ENCODE data around the gene YES1. TPM values are rescaled to one million over a fixed set of nuclear protein-coding genes. Genes with fewer than 3 reads are reported as not detected.

YES1 gene
- total RNA-seq, 1 experiment from 2014 or later, result 81.7 TPM

DNA sequence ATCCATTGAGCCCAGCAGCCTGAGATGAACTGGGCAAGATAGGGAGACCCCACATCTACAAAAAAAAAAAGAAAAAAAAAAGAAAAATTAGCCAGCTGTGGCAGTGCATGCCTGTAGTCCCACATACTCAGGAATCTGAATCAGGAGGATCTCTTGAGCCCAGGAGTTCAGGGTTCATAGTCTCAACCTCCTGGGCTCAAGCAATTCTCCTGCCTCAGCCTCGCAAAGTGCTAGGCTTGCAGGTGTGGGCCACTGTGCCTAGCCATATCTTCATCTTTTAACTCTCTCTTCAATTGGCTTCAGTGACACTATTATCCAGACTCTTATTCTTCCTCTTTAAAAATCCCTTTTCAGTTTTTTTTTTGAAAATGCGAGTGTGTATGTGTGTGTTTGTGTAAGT, 28.5 kb upstream of the YES1 start:
- CTCF ChIA-PET, result interaction anchor here (0.7 to 5.2 kb wide), 22 partner anchors 10 to 1733 kb away, joined by 3 to 121 read pairs (median 8); partner anchors contain the start of genes ENOSF1 and TYMS
- no peak for DNase-seq (ENCODE audit: unreplicated experiment)
- no peak overlapping the region for H3K4me3 Mint-ChIP-seq (ENCODE audit: unreplicated experiment)
- POLR2A ChIA-PET, result interaction anchor here (1.1 kb wide), 1 partner anchor 27 kb away, joined by 3 read pairs; no protein-coding TSS in a partner anchor
- no peaks in the 10 kb centered on the region for H3K9me3 Mint-ChIP-seq (ENCODE audit: unreplicated experiment)
- H3K27ac Mint-ChIP-seq (ENCODE audit: low read depth, unreplicated experiment), result no peak overlapping the region
- TF ChIP-seq, protein P1, sequence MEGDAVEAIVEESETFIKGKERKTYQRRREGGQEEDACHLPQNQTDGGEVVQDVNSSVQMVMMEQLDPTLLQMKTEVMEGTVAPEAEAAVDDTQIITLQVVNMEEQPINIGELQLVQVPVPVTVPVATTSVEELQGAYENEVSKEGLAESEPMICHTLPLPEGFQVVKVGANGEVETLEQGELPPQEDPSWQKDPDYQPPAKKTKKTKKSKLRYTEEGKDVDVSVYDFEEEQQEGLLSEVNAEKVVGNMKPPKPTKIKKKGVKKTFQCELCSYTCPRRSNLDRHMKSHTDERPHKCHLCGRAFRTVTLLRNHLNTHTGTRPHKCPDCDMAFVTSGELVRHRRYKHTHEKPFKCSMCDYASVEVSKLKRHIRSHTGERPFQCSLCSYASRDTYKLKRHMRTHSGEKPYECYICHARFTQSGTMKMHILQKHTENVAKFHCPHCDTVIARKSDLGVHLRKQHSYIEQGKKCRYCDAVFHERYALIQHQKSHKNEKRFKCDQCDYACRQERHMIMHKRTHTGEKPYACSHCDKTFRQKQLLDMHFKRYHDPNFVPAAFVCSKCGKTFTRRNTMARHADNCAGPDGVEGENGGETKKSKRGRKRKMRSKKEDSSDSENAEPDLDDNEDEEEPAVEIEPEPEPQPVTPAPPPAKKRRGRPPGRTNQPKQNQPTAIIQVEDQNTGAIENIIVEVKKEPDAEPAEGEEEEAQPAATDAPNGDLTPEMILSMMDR (IDR thresholded peaks at IDR 0.05; ENCODE audit: unreplicated experiment), result no peak
- H3K4me1 Mint-ChIP-seq (ENCODE audit: insufficient read depth, unreplicated experiment), result peaks cover 17% of the 10 kb centered on the region
- BruUV-seq (replicated peaks), result no TSS peak
- H3K36me3 Mint-ChIP-seq (ENCODE audit: insufficient read depth, unreplicated experiment), result no peaks in the 10 kb centered on the region
- H3K27me3 Mint-ChIP-seq (ENCODE audit: insufficient read depth, unreplicated experiment), result no peaks in the 10 kb centered on the region
- intact Hi-C loops (cut with micrococcal nuclease), result no loop called here

DNA sequence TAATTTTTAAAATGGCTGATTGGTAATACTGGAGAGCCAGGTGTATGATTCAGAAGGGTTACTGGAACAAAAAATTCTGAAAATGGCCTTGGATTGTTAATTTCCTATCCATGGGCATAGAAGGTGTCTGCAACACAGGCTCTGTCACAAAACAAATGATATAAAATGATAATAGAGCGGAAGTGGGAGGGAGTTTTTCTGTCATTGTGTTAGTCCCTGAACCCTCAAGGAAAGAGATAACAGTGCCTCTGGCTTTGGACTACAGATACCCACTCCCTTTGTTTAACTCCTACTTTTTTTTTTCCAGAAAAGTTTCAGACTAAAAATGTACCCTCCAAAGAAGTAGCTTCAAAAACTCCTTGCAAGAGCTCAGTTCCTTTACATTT, 28.0 kb upstream of the YES1 start:
- Mint-ChIP-seq H3K9me3 (ENCODE audit: unreplicated experiment) (no peaks in the 10 kb centered on the region), H3K4me3 (ENCODE audit: unreplicated experiment) (no peak overlapping the region), H3K27ac (ENCODE audit: low read depth, unreplicated experiment) (no peak overlapping the region), H3K4me1 (ENCODE audit: insufficient read depth, unreplicated experiment) (peaks cover 12% of the 10 kb centered on the region), H3K27me3 (ENCODE audit: insufficient read depth, unreplicated experiment) (no peaks in the 10 kb centered on the region), H3K36me3 (ENCODE audit: insufficient read depth, unreplicated experiment) (no peaks in the 10 kb centered on the region)
- POLR2A ChIA-PET, result no interaction called here
- intact Hi-C loops (cut with micrococcal nuclease), result no loop called here
- CTCF ChIA-PET, result interaction anchor here (0.6 to 5.2 kb wide), 64 partner anchors 9 to 1733 kb away, joined by 3 to 121 read pairs (median 5); partner anchors contain the start of gene TYMS
- TF ChIP-seq, protein P1 (IDR thresholded peaks at IDR 0.05; ENCODE audit: unreplicated experiment), result no peak
- no TSS peak for BruUV-seq (replicated peaks)
- no peak for DNase-seq (ENCODE audit: unreplicated experiment)

DNA sequence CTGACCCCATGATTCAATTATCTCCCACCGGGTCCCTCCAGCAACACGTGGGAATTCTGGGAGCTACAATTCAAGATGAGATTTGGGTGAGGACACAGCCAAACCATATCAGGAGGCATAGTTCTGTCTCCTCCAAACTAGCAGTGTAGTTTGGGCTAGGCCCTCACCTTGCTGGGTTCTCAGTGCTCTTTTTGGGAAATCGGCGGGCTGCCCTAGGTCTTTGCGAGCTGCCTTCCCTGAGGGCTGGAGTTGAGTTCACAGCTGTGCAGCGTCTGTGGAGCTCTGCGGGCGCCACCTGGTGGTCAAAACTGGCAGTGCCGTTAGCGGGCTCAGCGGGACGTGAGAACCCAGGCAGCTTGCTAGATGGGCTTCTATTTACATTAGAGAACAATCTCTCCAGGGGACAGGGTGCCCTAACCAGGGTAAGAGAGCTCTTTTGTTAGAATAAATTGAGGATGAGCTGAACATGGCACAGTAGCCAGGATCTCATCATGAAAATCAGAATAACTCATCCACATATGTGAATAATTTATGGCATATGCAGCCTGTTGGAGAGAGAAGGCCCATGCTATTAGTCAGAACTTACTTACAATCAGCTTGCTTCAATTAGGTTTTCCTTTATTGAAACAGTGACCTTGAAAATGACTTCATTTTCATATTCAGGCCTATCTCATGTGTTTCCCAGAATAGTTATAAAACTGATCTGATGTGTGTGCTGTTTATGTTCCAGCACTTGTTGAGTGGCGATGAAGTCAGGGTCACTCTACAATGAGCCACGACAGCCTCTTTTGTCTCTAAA, 27.4 kb upstream of the YES1 start:
- Mint-ChIP-seq H3K4me3 (ENCODE audit: unreplicated experiment) (no peak overlapping the region), H3K9me3 (ENCODE audit: unreplicated experiment) (no peaks in the 10 kb centered on the region), H3K27me3 (ENCODE audit: insufficient read depth, unreplicated experiment) (no peaks in the 10 kb centered on the region), H3K27ac (ENCODE audit: low read depth, unreplicated experiment) (no peak overlapping the region), H3K4me1 (ENCODE audit: insufficient read depth, unreplicated experiment) (peaks cover 12% of the 10 kb centered on the region), H3K36me3 (ENCODE audit: insufficient read depth, unreplicated experiment) (no peaks in the 10 kb centered on the region)
- CTCF ChIA-PET, result interaction anchor here (0.5 to 5.2 kb wide), 79 partner anchors 9 to 1854 kb away, joined by 3 to 121 read pairs (median 4); partner anchors contain the start of gene TYMS
- TF ChIP-seq, protein P1 (IDR thresholded peaks at IDR 0.05; ENCODE audit: unreplicated experiment), result peak; percentile 83
- POLR2A ChIA-PET, result interaction anchor here (0.8 to 1.0 kb wide), 2 partner anchors 15 to 127 kb away, joined by 3 read pairs; partner anchors contain the start of gene ENOSF1
- DNase-seq (ENCODE audit: unreplicated experiment), result peak; percentile 79
- BruUV-seq (replicated peaks), result no TSS peak
- intact Hi-C loops (cut with micrococcal nuclease), result loop anchor here (1.0 to 5.0 kb wide), 3 partner anchors 97 to 552 kb away; no protein-coding TSS in a partner anchor

DNA sequence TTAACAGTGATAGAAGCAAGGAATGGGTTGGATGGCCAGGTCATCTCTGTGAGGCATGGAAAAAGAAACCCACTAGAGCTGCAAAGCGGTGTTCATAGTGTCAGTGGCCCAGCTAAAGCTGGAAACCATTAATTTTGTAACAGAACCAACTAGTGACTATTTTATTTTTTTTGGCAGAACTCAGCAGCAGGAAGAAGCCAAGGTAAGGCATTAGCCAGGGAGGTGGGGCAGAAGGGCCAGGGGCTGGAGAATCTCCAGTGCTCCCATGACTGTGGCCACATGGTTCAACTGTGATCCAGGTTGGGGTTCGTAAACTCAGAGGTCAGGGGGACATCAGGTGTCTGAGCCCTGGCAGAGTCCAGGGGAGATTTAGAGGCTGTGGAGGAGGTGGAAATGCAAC, 25.9 kb upstream of the YES1 start:
- no TSS peak for BruUV-seq (replicated peaks)
- TF ChIP-seq, protein P1 (IDR thresholded peaks at IDR 0.05; ENCODE audit: unreplicated experiment), result no peak
- ChIA-PET CTCF (interaction anchor here (0.5 to 9.0 kb wide), 6 partner anchors 13 to 1807 kb away, joined by 3 to 277 read pairs (median 10); no protein-coding TSS in a partner anchor), POLR2A (no interaction called here)
- Mint-ChIP-seq H3K4me1 (ENCODE audit: insufficient read depth, unreplicated experiment) (peaks cover 12% of the 10 kb centered on the region), H3K36me3 (ENCODE audit: insufficient read depth, unreplicated experiment) (no peaks in the 10 kb centered on the region), H3K27me3 (ENCODE audit: insufficient read depth, unreplicated experiment) (no peaks in the 10 kb centered on the region), H3K27ac (ENCODE audit: low read depth, unreplicated experiment) (no peak overlapping the region), H3K9me3 (ENCODE audit: unreplicated experiment) (no peaks in the 10 kb centered on the region), H3K4me3 (ENCODE audit: unreplicated experiment) (no peak overlapping the region)
- intact Hi-C loops (cut with micrococcal nuclease), result loop anchor here (2.0 to 5.0 kb wide), 2 partner anchors 95 to 551 kb away; no protein-coding TSS in a partner anchor
- DNase-seq (ENCODE audit: unreplicated experiment), result no peak
